GM19023 (cell line): ENCODE data around the gene CDK4.

Experiments
- ATAC-seq: cut with Tn5 transposase; IDR thresholded peaks from one replicate; pipeline ENCODE4 v1.9.1; 2021; ENCODE audit warnings: mild to moderate bottlenecking, moderate library complexity; ENCODE audit not compliant: unreplicated experiment

CDK4 gene

GRCh38 chr12:57740656-57741412, 11.3 kb downstream of the CDK4 start:
- ATAC-seq, result peak; percentile 30

- no peak for ATAC-seq
These were observed 12.1 kb downstream of the CDK4 start for GRCh38 chr12:57739914-57740538.

GRCh38 chr12:57739387-57739786, 12.7 kb downstream of the CDK4 start:
- ATAC-seq, result no peak

GRCh38 chr12:57738661-57739237, 13.4 kb downstream of the CDK4 start, which contains the start of gene AGAP2:
TSS of gene AGAP2 (minus strand) at chr12:57738742. CDS start at chr12:57738246, 496 bp downstream.
- ATAC-seq, result no peak

- ATAC-seq, result no peak
These were observed 14.3 kb downstream of the CDK4 start for GRCh38 chr12:57737467-57738460.

- no peak for ATAC-seq
These were observed 15.2 kb downstream of the CDK4 start for GRCh38 chr12:57736741-57737466.

GRCh38 chr12:57735952-57736740, 16.0 kb downstream of the CDK4 start:
- no peak for ATAC-seq

- ATAC-seq, result no peak
These were observed 16.8 kb downstream of the CDK4 start for GRCh38 chr12:57735198-57735855.

- no peak for ATAC-seq
These were observed 17.5 kb downstream of the CDK4 start for GRCh38 chr12:57734591-57734990.

GRCh38 chr12:57733928-57734327, 18.2 kb downstream of the CDK4 start:
- no peak for ATAC-seq

GRCh38 chr12:57732726-57733593, 19.1 kb downstream of the CDK4 start:
- no peak for ATAC-seq

- no peak for ATAC-seq
These were observed 19.8 kb downstream of the CDK4 start for GRCh38 chr12:57732270-57732669.

GRCh38 chr12:57731411-57732080, 20.6 kb downstream of the CDK4 start:
- ATAC-seq, result no peak

GRCh38 chr12:57730336-57731067, 21.6 kb downstream of the CDK4 start:
- ATAC-seq, result no peak

- ATAC-seq, result no peak
These were observed 22.7 kb downstream of the CDK4 start for GRCh38 chr12:57729321-57729844.

GRCh38 chr12:57727758-57728395, 24.2 kb downstream of the CDK4 start:
- ATAC-seq, result no peak
